ENCODE results near the gene LRRC45. TPM values are rescaled to one million over a fixed set of nuclear protein-coding genes. Genes with fewer than 3 reads are reported as not detected.

The LRRC45 gene
- total and polyA plus RNA-seq, 2 experiments from 2014 or later, result 16.1 to 40.7 TPM

DNA sequence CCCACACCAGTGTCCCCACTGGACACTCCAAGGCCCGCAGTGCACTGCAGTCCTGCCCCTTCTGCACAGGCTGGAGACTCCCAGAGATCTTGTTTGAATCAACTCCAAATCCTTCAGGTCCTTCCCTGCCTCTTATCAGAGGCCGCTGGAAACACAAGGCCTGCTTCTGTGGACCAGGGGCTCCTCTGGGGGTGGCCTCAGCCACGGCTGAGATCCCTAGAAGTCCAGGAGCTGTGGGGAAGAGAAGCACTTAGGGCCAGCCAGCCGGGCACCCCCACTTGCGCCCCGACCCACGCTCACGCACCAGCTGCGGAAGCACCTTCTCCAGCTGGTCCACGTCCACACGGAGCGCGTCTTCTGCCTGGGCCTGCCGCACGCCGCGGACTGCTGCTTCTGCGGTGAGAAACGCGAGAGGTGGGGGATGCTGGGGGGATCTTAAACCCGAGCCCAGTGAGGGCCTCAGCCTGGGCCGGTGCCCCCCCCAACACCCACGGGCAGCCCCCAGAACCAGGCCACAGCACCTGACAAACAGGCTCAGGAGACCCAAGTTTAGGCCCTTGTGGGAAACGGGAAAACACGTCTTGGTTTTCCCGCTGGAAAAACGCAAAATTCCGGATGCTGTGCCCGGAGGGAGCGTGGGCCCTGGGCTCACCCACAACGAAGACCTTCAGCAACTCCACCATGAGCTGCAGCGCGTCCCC, 4.0 kb upstream of the LRRC45 start:
- no peak overlapping the region for H3K27ac Mint-ChIP-seq
- H3K9me3 Mint-ChIP-seq, result no peaks in the 10 kb centered on the region
- Histone ChIP-seq H3F3A (replicated peaks; ENCODE audit: low read depth) (peaks cover 11% of the 10 kb centered on the region; the same call in 1 of the 2 replicates), H3K27ac (ENCODE audit: low read depth) (no peak overlapping the region), H3K4me3 (no peak overlapping the region), H3K79me2 (replicated peaks; ENCODE audit: insufficient read depth) (peaks cover 15% of the 10 kb centered on the region), H3K4me1 (ENCODE audit: insufficient read depth) (peaks cover 5% of the 10 kb centered on the region; the same call in 1 of the 2 replicates), H3K9me2 (ENCODE audit: insufficient read depth) (no peaks in the 10 kb centered on the region), H3K4me2 (no peak overlapping the region), H3K27me3 (ENCODE audit: insufficient read depth) (no peaks in the 10 kb centered on the region), H3K36me3 (ENCODE audit: insufficient read depth) (no peaks in the 10 kb centered on the region), H4K20me1 (replicated peaks; ENCODE audit: insufficient read depth) (peaks cover 3% of the 10 kb centered on the region), H2AFZ (no peak overlapping the region)
- H3K27me3 Mint-ChIP-seq (ENCODE audit: insufficient read depth, low read depth, poor library complexity), result peaks cover 17% of the 10 kb centered on the region
- DNase-seq (ENCODE audit: low spot score) (no peak), ATAC-seq (no peak)
- peaks cover 6% of the 10 kb centered on the region; the same call in 1 of the 3 replicates for H3K36me3 Mint-ChIP-seq (ENCODE audit: low read depth)
- peaks cover 9% of the 10 kb centered on the region for H3K4me1 Mint-ChIP-seq
- H3K4me3 Mint-ChIP-seq, result no peak overlapping the region; the same call in 2 of the 3 replicates
- TF ChIP-seq ZNF114 (CRISPR knock-in tag; IDR thresholded peaks at IDR 0.05) (no peak), CREB1 (CRISPR knock-in tag; IDR thresholded peaks at IDR 0.05; ENCODE audit: low read depth) (no peak), CTCF (conservative IDR thresholded peaks at IDR 0.05; ENCODE audit: low read depth in 2 of 2) (no peak), EZH2phosphoT487 (IDR thresholded peaks at IDR 0.05; ENCODE audit: unreplicated experiment) (no peak), STAT1 (IDR thresholded peaks at IDR 0.05; ENCODE audit: unreplicated experiment) (no peak), ZNF331 (CRISPR knock-in tag; IDR thresholded peaks at IDR 0.05; ENCODE audit: low read depth) (no peak), NANOG (IDR thresholded peaks at IDR 0.05; ENCODE audit: borderline replicate concordance) (no peak)
- TF ChIP-seq, protein P1, sequence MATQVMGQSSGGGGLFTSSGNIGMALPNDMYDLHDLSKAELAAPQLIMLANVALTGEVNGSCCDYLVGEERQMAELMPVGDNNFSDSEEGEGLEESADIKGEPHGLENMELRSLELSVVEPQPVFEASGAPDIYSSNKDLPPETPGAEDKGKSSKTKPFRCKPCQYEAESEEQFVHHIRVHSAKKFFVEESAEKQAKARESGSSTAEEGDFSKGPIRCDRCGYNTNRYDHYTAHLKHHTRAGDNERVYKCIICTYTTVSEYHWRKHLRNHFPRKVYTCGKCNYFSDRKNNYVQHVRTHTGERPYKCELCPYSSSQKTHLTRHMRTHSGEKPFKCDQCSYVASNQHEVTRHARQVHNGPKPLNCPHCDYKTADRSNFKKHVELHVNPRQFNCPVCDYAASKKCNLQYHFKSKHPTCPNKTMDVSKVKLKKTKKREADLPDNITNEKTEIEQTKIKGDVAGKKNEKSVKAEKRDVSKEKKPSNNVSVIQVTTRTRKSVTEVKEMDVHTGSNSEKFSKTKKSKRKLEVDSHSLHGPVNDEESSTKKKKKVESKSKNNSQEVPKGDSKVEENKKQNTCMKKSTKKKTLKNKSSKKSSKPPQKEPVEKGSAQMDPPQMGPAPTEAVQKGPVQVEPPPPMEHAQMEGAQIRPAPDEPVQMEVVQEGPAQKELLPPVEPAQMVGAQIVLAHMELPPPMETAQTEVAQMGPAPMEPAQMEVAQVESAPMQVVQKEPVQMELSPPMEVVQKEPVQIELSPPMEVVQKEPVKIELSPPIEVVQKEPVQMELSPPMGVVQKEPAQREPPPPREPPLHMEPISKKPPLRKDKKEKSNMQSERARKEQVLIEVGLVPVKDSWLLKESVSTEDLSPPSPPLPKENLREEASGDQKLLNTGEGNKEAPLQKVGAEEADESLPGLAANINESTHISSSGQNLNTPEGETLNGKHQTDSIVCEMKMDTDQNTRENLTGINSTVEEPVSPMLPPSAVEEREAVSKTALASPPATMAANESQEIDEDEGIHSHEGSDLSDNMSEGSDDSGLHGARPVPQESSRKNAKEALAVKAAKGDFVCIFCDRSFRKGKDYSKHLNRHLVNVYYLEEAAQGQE (IDR thresholded peaks at IDR 0.05; ENCODE audit: unreplicated experiment), result no peak
